Liver (tissue), 9 donors: ENCODE results near the gene LYZL6. TPM values are rescaled to one million over a fixed set of nuclear protein-coding genes. Genes with fewer than 3 reads are reported as not detected.

ENCODE experiments used
- DNase-seq: peaks from one replicate; pipeline ENCODE4 v3.0.0-alpha.2; 2017; ENCODE audit warnings: low spot score
- H3K27ac ChIP-seq, 2 donors: one replicate each; pipeline ENCODE4 v1.7.0; 2013; ENCODE audit warnings: inconsistent platforms in 2 of 2, low read length in 2 of 2, control low read depth in 1 of 2, low read depth in 1 of 2, mild to moderate bottlenecking in 1 of 2
- H3K27me3 ChIP-seq, 4 donors: one replicate each; pipeline versions ENCODE4 v1.6.1 to v1.7.0; 2013; ENCODE audit warnings: low read length in 3 of 4, inconsistent platforms in 1 of 4, mild to moderate bottlenecking in 1 of 4, moderate library complexity in 1 of 4; ENCODE audit not compliant: control insufficient read depth in 4 of 4, insufficient read depth in 4 of 4
- H3K36me3 ChIP-seq, 4 donors: one replicate each; pipeline versions ENCODE4 v1.6.1 to v1.7.0; 2013; ENCODE audit warnings: low read length in 3 of 4, mild to moderate bottlenecking in 3 of 4, low read depth in 1 of 4, moderate library complexity in 1 of 4; ENCODE audit not compliant: control insufficient read depth in 4 of 4, insufficient read depth in 3 of 4
- H3K4me1 ChIP-seq, 4 donors: one replicate each; pipeline versions ENCODE4 v1.6.1 to v1.7.0; 2013; ENCODE audit warnings: low read length in 3 of 4, mild to moderate bottlenecking in 3 of 4, moderate library complexity in 1 of 4; ENCODE audit not compliant: control insufficient read depth in 4 of 4, insufficient read depth in 4 of 4
- H3K4me3 ChIP-seq, 3 donors: one replicate each; pipeline versions ENCODE4 v1.6.1 to v1.7.0; 2013; ENCODE audit warnings: low read length in 3 of 3, control low read depth in 1 of 3, low read depth in 1 of 3, mild to moderate bottlenecking in 1 of 3
- H3K9ac ChIP-seq, 2 donors: one replicate each; pipeline ENCODE4 v1.7.0; 2013; ENCODE audit warnings: low read length in 2 of 2, mild to moderate bottlenecking in 2 of 2, moderate library complexity in 2 of 2, control low read depth in 1 of 2, low read depth in 1 of 2
- H3K9me3 ChIP-seq, 4 donors: one replicate each; pipeline versions ENCODE4 v1.6.1 to v1.7.0; 2013; ENCODE audit warnings: low read length in 3 of 4; ENCODE audit not compliant: control insufficient read depth in 4 of 4
- EGR1 ChIP-seq, 2 donors: IDR thresholded peaks; 2 replicates each; pipeline ENCODE4 v1.6.1; 2016 to 2018; ENCODE audit warnings: antibody characterized with exemption in 2 of 2, low read depth in 2 of 2
- FOXA1 ChIP-seq: IDR thresholded peaks from 2 replicates; pipeline ENCODE4 v1.6.1; 2016; ENCODE audit warnings: antibody characterized with exemption
- FOXA2 ChIP-seq: IDR thresholded peaks from 2 replicates; pipeline ENCODE4 v1.6.1; 2016; ENCODE audit warnings: antibody characterized with exemption
- HNF4A ChIP-seq, 2 donors: conservative IDR thresholded peaks; 2 replicates each; pipeline ENCODE4 v1.6.1; 2016; ENCODE audit warnings: antibody characterized with exemption in 2 of 2, mild to moderate bottlenecking in 2 of 2
- HNF4G ChIP-seq: IDR thresholded peaks from 2 replicates; pipeline ENCODE4 v1.6.1; 2016; ENCODE audit warnings: antibody characterized with exemption
- JUND ChIP-seq, 2 donors: IDR thresholded peaks; 2 replicates each; pipeline ENCODE4 v1.6.1; 2016; ENCODE audit warnings: antibody characterized with exemption in 2 of 2
- NR2F2 ChIP-seq: IDR thresholded peaks from 2 replicates; pipeline ENCODE4 v1.6.1; 2016; ENCODE audit warnings: antibody characterized with exemption
- RAD21 ChIP-seq, 2 donors: IDR thresholded peaks; 2 replicates each; pipeline ENCODE4 v1.6.1; 2016; ENCODE audit warnings: antibody characterized with exemption in 2 of 2, mild to moderate bottlenecking in 2 of 2
- RXRA ChIP-seq, 2 donors: IDR thresholded peaks; 2 replicates each; pipeline ENCODE4 v1.6.1; 2017 to 2018; ENCODE audit warnings: antibody characterized with exemption in 2 of 2, mild to moderate bottlenecking in 1 of 2
- SP1 ChIP-seq: IDR thresholded peaks from 2 replicates; pipeline ENCODE4 v1.6.1; 2018; ENCODE audit warnings: antibody characterized with exemption, mild to moderate bottlenecking
- TAF1 ChIP-seq: conservative IDR thresholded peaks from 2 replicates; pipeline ENCODE4 v1.6.1; 2016; ENCODE audit warnings: antibody characterized with exemption, mild to moderate bottlenecking
- YY1 ChIP-seq: IDR thresholded peaks from 2 replicates; pipeline ENCODE4 v1.6.1; 2016; ENCODE audit warnings: antibody characterized with exemption, mild to moderate bottlenecking
- ZBTB33 ChIP-seq: IDR thresholded peaks from 2 replicates; pipeline ENCODE4 v1.6.1; 2016; ENCODE audit warnings: antibody characterized with exemption
- WGBS: extraction: QIAGEN DNeasy Blood & Tissue Kit; methylation state at CpG from one replicate; pipeline ENCODE4 v1.1.7; 2013; 5-methylcytosine and 5-hydroxymethylcytosine counted together
- polyA plus RNA-seq, 2 donors: library from polyadenylated mRNA; stranded (reverse) in 1 of 2; unstranded in 1 of 2; fragments of 200-250 nt in 1 of 2; fragments of >200 nt in 1 of 2; fragmentation: Nextera tagmentation in 1 of 2; extraction: Ambion mirVana in 1 of 2; gene quantifications; one replicate each; pipeline versions ENCODE4 v1.2.1 to v1.2.3, GENCODE V29; 2013 to 2015
- total RNA-seq, 2 donors: library from RNA; depleted of rRNA; stranded (reverse); fragments of >200 nt; gene quantifications; one replicate each; pipeline ENCODE4 v1.2.3, GENCODE V29; 2014
- TF ChIP-seq, protein P1 (sequence below): IDR thresholded peaks from 2 replicates; pipeline ENCODE4 v1.6.1; 2016; ENCODE audit warnings: antibody characterized with exemption
- TF ChIP-seq, protein P2 (sequence below): IDR thresholded peaks from 2 replicates; pipeline ENCODE4 v1.6.1; 2016; ENCODE audit warnings: antibody characterized with exemption, mild to moderate bottlenecking
- TF ChIP-seq, protein P3 (sequence below): IDR thresholded peaks from 2 replicates; pipeline ENCODE4 v1.6.1; 2016; ENCODE audit warnings: antibody characterized with exemption
- donor health status: healthy.
- donor health status: healthy.
- donor health status: healthy.
- donor health status: healthy.
- donor health status: healthy.

LYZL6 gene
- total and polyA plus RNA-seq, 4 donors = not detected

DNA sequence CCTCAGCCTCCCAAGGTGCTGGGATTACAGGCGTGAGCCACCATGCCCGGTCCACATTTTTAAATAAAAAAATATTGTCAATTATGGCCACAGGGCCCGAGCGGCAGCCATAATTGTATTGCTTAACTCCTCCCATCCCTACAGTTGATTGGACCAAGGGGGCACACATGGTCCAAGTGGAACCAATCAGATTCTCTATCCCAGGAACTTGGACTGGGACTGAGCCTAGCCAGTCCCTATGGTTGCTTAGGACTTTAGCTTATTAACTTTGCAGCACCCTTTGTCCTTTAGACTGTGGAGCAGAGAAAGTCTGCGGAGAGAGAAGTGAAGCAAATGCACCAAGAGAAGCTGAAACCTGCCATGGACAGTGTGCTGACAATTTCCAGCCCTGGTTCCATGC lies 7.5 kb downstream of the LYZL6 start:
- Histone ChIP-seq H3K27ac (no peak overlapping the region), H3K9me3 (no peaks in the 10 kb centered on the region), H3K4me1 (no peaks in the 10 kb centered on the region), H3K27me3 (no peaks in the 10 kb centered on the region), H3K4me3 (no peak overlapping the region), H3K9ac (no peak overlapping the region), H3K36me3 (no peaks in the 10 kb centered on the region)
- TF ChIP-seq YY1 (no peak), EGR1 (IDR thresholded peaks at IDR 0.05; ENCODE audit: low read depth in 2 of 2) (no peak), HNF4A (conservative IDR thresholded peaks at IDR 0.05) (no peak), FOXA1 (no peak), JUND (IDR thresholded peaks at IDR 0.05) (no peak), RAD21 (IDR thresholded peaks at IDR 0.05) (no peak)
- TF ChIP-seq, protein P1, sequence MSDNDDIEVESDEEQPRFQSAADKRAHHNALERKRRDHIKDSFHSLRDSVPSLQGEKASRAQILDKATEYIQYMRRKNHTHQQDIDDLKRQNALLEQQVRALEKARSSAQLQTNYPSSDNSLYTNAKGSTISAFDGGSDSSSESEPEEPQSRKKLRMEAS = no peak
- no peak for DNase-seq
- 93% methylated on average over 5 of the region's 5 CpGs for WGBS

DNA sequence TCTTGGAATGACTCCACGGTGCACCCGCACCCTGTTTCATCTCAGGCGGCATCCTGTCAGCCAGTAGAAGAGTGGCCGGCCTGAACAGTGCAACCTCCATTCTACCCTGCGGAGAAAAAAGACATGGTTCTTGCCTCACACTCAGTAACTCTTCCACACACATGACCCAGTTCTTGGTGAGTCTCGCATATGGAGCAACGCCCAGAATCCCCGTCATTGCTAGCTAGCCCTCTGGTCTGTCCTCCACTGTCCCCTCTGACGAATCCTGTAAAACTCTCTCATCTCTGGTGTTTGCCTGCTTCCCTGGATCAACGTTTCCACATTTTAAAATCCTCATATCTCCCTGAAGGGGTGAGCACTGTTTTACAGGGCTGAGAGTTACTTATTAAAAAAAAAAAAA lies 8.8 kb downstream of the LYZL6 start:
- no peaks in the 10 kb centered on the region for H3K27me3 ChIP-seq
- H3K9me3 ChIP-seq = no peaks in the 10 kb centered on the region
- no peak overlapping the region for H3K9ac ChIP-seq
- H3K4me1 ChIP-seq = peaks cover 6 to 10% (median 9%) of the 10 kb centered on the region in 4 donors
- no peak overlapping the region for H3K27ac ChIP-seq
- DNase-seq = no peak
- WGBS = 89% methylated on average over 10 of the region's 10 CpGs
- TF ChIP-seq SP1 (no peak), YY1 (no peak), JUND (IDR thresholded peaks at IDR 0.05) (no peak), RXRA (IDR thresholded peaks at IDR 0.05) (no peak), NR2F2 (no peak), HNF4A (conservative IDR thresholded peaks at IDR 0.05) (no peak)
- no peak overlapping the region for H3K4me3 ChIP-seq
- H3K36me3 ChIP-seq = no peaks in the 10 kb centered on the region

DNA sequence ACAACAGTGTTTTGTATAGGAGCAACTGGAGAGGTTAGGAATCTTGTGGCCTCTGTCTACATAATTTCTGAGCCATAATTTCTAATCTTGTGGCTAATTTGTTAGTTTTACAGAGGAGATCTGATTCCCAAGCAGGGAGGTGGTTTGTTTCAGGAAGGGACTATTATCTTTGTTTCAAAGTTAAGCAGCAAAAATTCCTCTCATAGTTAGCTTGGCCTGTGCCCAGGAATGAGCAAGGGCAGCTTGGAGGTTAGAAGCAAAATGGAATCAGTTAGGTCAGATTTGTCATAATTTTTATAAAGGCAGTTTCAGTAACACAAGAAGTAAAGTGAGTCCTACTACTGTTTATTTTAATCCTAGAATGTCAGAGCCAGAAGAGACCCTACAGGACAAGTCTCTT lies 10.9 kb downstream of the LYZL6 start:
- Histone ChIP-seq H3K27me3 (no peaks in the 10 kb centered on the region), H3K9ac (no peak overlapping the region), H3K4me1 (peaks cover 6 to 13% (median 10%) of the 10 kb centered on the region in 4 donors), H3K4me3 (no peak overlapping the region), H3K36me3 (no peaks in the 10 kb centered on the region), H3K27ac (no peak overlapping the region), H3K9me3 (no peaks in the 10 kb centered on the region)
- DNase-seq = no peak
- TF ChIP-seq SP1 (no peak), NR2F2 (no peak), HNF4G (no peak), RAD21 (IDR thresholded peaks at IDR 0.05) (no peak), FOXA2 (no peak)

- 88% methylated on average over 6 of the region's 6 CpGs for WGBS
- no peaks in the 10 kb centered on the region for H3K27me3 ChIP-seq
- H3K4me1 ChIP-seq = peaks cover 6 to 13% (median 10%) of the 10 kb centered on the region in 4 donors
- H3K9me3 ChIP-seq = no peaks in the 10 kb centered on the region
- H3K27ac ChIP-seq = no peak overlapping the region
- DNase-seq = no peak
- no peak overlapping the region for H3K9ac ChIP-seq
- no peaks in the 10 kb centered on the region for H3K36me3 ChIP-seq
- H3K4me3 ChIP-seq = no peak overlapping the region
- TF ChIP-seq, protein P1 = no peak
- TF ChIP-seq YY1 (no peak), HNF4G (no peak), FOXA2 (no peak), HNF4A (conservative IDR thresholded peaks at IDR 0.05) (no peak), TAF1 (no peak), ZBTB33 (no peak)
- TF ChIP-seq, protein P2, sequence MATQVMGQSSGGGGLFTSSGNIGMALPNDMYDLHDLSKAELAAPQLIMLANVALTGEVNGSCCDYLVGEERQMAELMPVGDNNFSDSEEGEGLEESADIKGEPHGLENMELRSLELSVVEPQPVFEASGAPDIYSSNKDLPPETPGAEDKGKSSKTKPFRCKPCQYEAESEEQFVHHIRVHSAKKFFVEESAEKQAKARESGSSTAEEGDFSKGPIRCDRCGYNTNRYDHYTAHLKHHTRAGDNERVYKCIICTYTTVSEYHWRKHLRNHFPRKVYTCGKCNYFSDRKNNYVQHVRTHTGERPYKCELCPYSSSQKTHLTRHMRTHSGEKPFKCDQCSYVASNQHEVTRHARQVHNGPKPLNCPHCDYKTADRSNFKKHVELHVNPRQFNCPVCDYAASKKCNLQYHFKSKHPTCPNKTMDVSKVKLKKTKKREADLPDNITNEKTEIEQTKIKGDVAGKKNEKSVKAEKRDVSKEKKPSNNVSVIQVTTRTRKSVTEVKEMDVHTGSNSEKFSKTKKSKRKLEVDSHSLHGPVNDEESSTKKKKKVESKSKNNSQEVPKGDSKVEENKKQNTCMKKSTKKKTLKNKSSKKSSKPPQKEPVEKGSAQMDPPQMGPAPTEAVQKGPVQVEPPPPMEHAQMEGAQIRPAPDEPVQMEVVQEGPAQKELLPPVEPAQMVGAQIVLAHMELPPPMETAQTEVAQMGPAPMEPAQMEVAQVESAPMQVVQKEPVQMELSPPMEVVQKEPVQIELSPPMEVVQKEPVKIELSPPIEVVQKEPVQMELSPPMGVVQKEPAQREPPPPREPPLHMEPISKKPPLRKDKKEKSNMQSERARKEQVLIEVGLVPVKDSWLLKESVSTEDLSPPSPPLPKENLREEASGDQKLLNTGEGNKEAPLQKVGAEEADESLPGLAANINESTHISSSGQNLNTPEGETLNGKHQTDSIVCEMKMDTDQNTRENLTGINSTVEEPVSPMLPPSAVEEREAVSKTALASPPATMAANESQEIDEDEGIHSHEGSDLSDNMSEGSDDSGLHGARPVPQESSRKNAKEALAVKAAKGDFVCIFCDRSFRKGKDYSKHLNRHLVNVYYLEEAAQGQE = no peak
- TF ChIP-seq, protein P3, sequence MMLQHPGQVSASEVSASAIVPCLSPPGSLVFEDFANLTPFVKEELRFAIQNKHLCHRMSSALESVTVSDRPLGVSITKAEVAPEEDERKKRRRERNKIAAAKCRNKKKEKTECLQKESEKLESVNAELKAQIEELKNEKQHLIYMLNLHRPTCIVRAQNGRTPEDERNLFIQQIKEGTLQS = no peak
Measured at GRCh38 chr17:35931794-35932425, 11.6 kb downstream of the LYZL6 start.
